H9 (cell line): ENCODE results near the gene ANKRD16. TPM values are rescaled to one million over a fixed set of nuclear protein-coding genes. Genes with fewer than 3 reads are reported as not detected.

ENCODE experiments used
- DNase-seq: peaks from one replicate; pipeline ENCODE4 v3.0.0-alpha.2; 2017
- H2AFZ ChIP-seq: one replicate; pipeline ENCODE4 v1.6.1; 2013; ENCODE audit warnings: mild to moderate bottlenecking, low read length, control low read depth, moderate library complexity
- H2AK5ac ChIP-seq: 2 replicates; pipeline ENCODE4 v1.6.1; 2013; ENCODE audit warnings: low read length, control low read depth, mixed read lengths; ENCODE audit not compliant: insufficient read length
- H2BK120ac ChIP-seq: one replicate; pipeline ENCODE4 v1.6.1; 2013; ENCODE audit warnings: low read depth, mild to moderate bottlenecking, low read length, control low read depth, inconsistent platforms; ENCODE audit not compliant: poor library complexity, severe bottlenecking
- H2BK12ac ChIP-seq: 2 replicates; pipeline ENCODE4 v1.6.1; 2013; ENCODE audit warnings: low read length, control low read depth, mixed read lengths, low read depth; ENCODE audit not compliant: insufficient read length
- H2BK15ac ChIP-seq: 2 replicates; pipeline ENCODE4 v1.6.1; 2013; ENCODE audit warnings: low read depth, low read length, control low read depth
- H2BK20ac ChIP-seq: one replicate; pipeline ENCODE4 v1.6.1; 2013; ENCODE audit warnings: low read depth, mild to moderate bottlenecking, low read length, control low read depth, inconsistent platforms; ENCODE audit not compliant: poor library complexity, severe bottlenecking
- H2BK5ac ChIP-seq: 2 replicates; pipeline ENCODE4 v1.6.1; 2013; ENCODE audit warnings: low read length, control low read depth, mixed read lengths; ENCODE audit not compliant: insufficient read length
- H3K14ac ChIP-seq: 2 replicates; pipeline ENCODE4 v1.6.1; 2013; ENCODE audit warnings: low read length, control low read depth; ENCODE audit not compliant: insufficient read depth
- H3K18ac ChIP-seq: 2 replicates; pipeline ENCODE4 v1.6.1; 2013; ENCODE audit warnings: low read depth, mild to moderate bottlenecking, mixed read lengths, low read length, control low read depth; ENCODE audit not compliant: insufficient read length
- H3K23ac ChIP-seq: 2 replicates; pipeline ENCODE4 v1.6.1; 2013; ENCODE audit warnings: low read length, control low read depth, mixed read lengths, low read depth; ENCODE audit not compliant: insufficient read length
- H3K23me2 ChIP-seq: 2 replicates; pipeline ENCODE4 v1.6.1; 2013; ENCODE audit warnings: low read depth, mild to moderate bottlenecking, mixed read lengths, low read length, control low read depth; ENCODE audit not compliant: insufficient read length, poor library complexity, severe bottlenecking
- H3K27ac ChIP-seq: 2 replicates; pipeline ENCODE4 v1.5.1; 2013; ENCODE audit warnings: low read length, control low read depth, mixed read lengths, low read depth; ENCODE audit not compliant: insufficient read length
- H3K27me3 ChIP-seq: 2 replicates; pipeline ENCODE4 v1.6.1; 2013; ENCODE audit warnings: low read length, control low read depth, inconsistent platforms; ENCODE audit not compliant: insufficient read depth
- H3K4ac ChIP-seq: 2 replicates; pipeline ENCODE4 v1.6.1; 2013; ENCODE audit warnings: low read depth, mild to moderate bottlenecking, control low read depth, inconsistent platforms, low read length, moderate library complexity
- H3K4me1 ChIP-seq: 2 replicates; pipeline ENCODE4 v1.6.1; 2013; ENCODE audit warnings: low read length, control low read depth, inconsistent platforms; ENCODE audit not compliant: insufficient read depth
- H3K4me2 ChIP-seq: 2 replicates; pipeline ENCODE4 v1.6.1; 2013; ENCODE audit warnings: low read length, control low read depth, mixed read lengths; ENCODE audit not compliant: insufficient read length, insufficient read depth
- H3K56ac ChIP-seq: 2 replicates; pipeline ENCODE4 v1.6.1; 2013; ENCODE audit warnings: low read depth, mild to moderate bottlenecking, mixed read lengths, low read length, control low read depth; ENCODE audit not compliant: insufficient read length
- H3K79me1 ChIP-seq: 2 replicates; pipeline ENCODE4 v1.6.1; 2013; ENCODE audit warnings: low read depth, mild to moderate bottlenecking, moderate library complexity, low read length, control low read depth, inconsistent platforms; ENCODE audit not compliant: insufficient read depth, poor library complexity, severe bottlenecking
- H3K79me2 ChIP-seq: 2 replicates; pipeline ENCODE4 v1.6.1; 2013; ENCODE audit warnings: low read length, control low read depth, inconsistent platforms; ENCODE audit not compliant: insufficient read depth
- H3K9ac ChIP-seq: 2 replicates; pipeline ENCODE4 v1.6.1; 2013; ENCODE audit warnings: low read length, control low read depth, mixed read lengths; ENCODE audit not compliant: insufficient read length; ENCODE audit errors: extremely low read depth
- H3K9me3 ChIP-seq: one replicate; pipeline ENCODE4 v1.6.1; 2013; ENCODE audit warnings: low read depth, low read length, inconsistent platforms; ENCODE audit not compliant: control insufficient read depth
- H3T11ph ChIP-seq: one replicate; pipeline ENCODE4 v1.6.1; 2013; ENCODE audit warnings: mild to moderate bottlenecking, low read length, control low read depth, inconsistent platforms
- H4K20me1 ChIP-seq: one replicate; pipeline ENCODE4 v1.6.1; 2013; ENCODE audit not compliant: control insufficient read depth, insufficient read length, insufficient read depth
- H4K5ac ChIP-seq: 2 replicates; pipeline ENCODE4 v1.6.1; 2013; ENCODE audit warnings: low read depth, mild to moderate bottlenecking, mixed read lengths, low read length, control low read depth; ENCODE audit not compliant: insufficient read length
- H4K8ac ChIP-seq: replicated peaks from 2 replicates; pipeline ENCODE4 v1.6.1; 2013; ENCODE audit warnings: low read length, control low read depth, mixed read lengths, low read depth; ENCODE audit not compliant: insufficient read length
- H4K91ac ChIP-seq: 2 replicates; pipeline ENCODE4 v1.6.1; 2013; ENCODE audit warnings: low read depth, mild to moderate bottlenecking, moderate library complexity, mixed read lengths, low read length, control low read depth; ENCODE audit not compliant: insufficient read length
- H3K27ac Mint-ChIP-seq, 3 experiments: 2 replicates in 2 of 3; 3 replicates in 1 of 3; pipeline ENCODE4 v1.8.0; 2020 to 2021; ENCODE audit warnings: mixed read lengths in 3 of 3, mild to moderate bottlenecking in 1 of 3, moderate library complexity in 1 of 3
- H3K27me3 Mint-ChIP-seq: 2 replicates; pipeline ENCODE4 v1.8.0; 2021; ENCODE audit warnings: low read depth, mild to moderate bottlenecking, moderate library complexity, mixed read lengths
- H3K36me3 Mint-ChIP-seq, 3 experiments: 2 replicates in 2 of 3; 3 replicates in 1 of 3; pipeline ENCODE4 v1.8.0; 2020 to 2021; ENCODE audit warnings: low read depth in 3 of 3, mixed read lengths in 3 of 3; ENCODE audit not compliant: insufficient read depth in 1 of 3
- H3K4me1 Mint-ChIP-seq, 2 experiments: 2 replicates each; pipeline ENCODE4 v1.8.0; 2020; ENCODE audit warnings: mixed read lengths in 2 of 2
- H3K4me3 Mint-ChIP-seq, 2 experiments: 2 replicates in 1 of 2; 3 replicates in 1 of 2; pipeline ENCODE4 v1.8.0; 2020 to 2021; ENCODE audit warnings: mild to moderate bottlenecking in 2 of 2, mixed read lengths in 2 of 2, moderate library complexity in 1 of 2
- H3K9me3 Mint-ChIP-seq, 2 experiments: 2 replicates in 1 of 2; 3 replicates in 1 of 2; pipeline ENCODE4 v1.8.0; 2020; ENCODE audit warnings: mild to moderate bottlenecking in 2 of 2, mixed read lengths in 2 of 2, moderate library complexity in 1 of 2
- CTCF ChIP-seq: fragments of 200-600 bp; sonication (generic); conservative IDR thresholded peaks from 3 replicates; pipeline ENCODE4 v1.8.0; 2021; ENCODE audit warnings: antibody characterized with exemption, mild to moderate bottlenecking
- WGBS: extraction: QIAGEN DNeasy Blood & Tissue Kit; methylation state at CpG from one replicate; pipeline ENCODE4 v1.1.7; 2013; ENCODE audit warnings: missing lambda C conversion rate, low lambda C conversion rate, mixed read lengths; ENCODE audit not compliant: insufficient read length; ENCODE audit errors: extremely low coverage; 5-methylcytosine and 5-hydroxymethylcytosine counted together
- total RNA-seq: library from RNA; stranded (reverse); gene quantifications from 2 replicates; pipeline ENCODE4 v1.2.1, GENCODE V29; 2021

ANKRD16 gene
- total RNA-seq, 1 experiment from 2014 or later: 11.4 TPM

DNA sequence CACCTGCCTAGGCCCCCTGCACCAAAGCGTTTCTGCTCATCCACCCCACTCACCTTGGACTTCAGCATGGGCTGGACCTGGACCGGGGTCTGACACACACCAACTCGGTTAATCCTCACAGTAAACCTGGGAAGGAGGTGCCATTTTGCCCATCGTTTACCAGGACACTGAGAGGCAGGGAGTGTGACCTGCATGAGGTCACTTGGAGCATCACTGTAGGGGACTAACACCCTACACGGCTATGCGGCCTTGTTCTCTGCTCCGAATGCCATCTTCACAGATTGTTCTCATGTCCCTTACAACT is 33.0 kb downstream of the ANKRD16 start:
- no peak overlapping the region for H3K18ac ChIP-seq
- H3K4me3 Mint-ChIP-seq: no peak overlapping the region
- H3K36me3 Mint-ChIP-seq: peaks cover 0 to 4% (median 0%) of the 10 kb centered on the region in 3 experiments; a peak in 4 of 7 replicates
- no peaks in the 10 kb centered on the region for H3K4me1 ChIP-seq
- no peaks in the 10 kb centered on the region for H3K79me1 ChIP-seq
- no peak for DNase-seq
- H3K4me1 Mint-ChIP-seq: peaks cover 4 to 7% of the 10 kb centered on the region in 2 experiments
- H3K27ac ChIP-seq: no peak overlapping the region
- no peak overlapping the region for H2AFZ ChIP-seq
- no peak overlapping the region for H3K23ac ChIP-seq
- no CpG with 5 or more reads among the region's 7 CpGs for WGBS
- H3K23me2 ChIP-seq: no peaks in the 10 kb centered on the region
- no peak overlapping the region for H3K9ac ChIP-seq
- no peak overlapping the region for H4K8ac ChIP-seq
- no peak overlapping the region for H2BK15ac ChIP-seq
- H3T11ph ChIP-seq: no peak overlapping the region
- H4K5ac ChIP-seq: no peak overlapping the region
- no peak overlapping the region for H3K56ac ChIP-seq
- TF ChIP-seq CTCF: no peak
- no peak overlapping the region for H3K4ac ChIP-seq
- H3K79me2 ChIP-seq: no peaks in the 10 kb centered on the region
- no peak overlapping the region for H3K27ac Mint-ChIP-seq
- H2AK5ac ChIP-seq: no peak overlapping the region
- H2BK5ac ChIP-seq: no peak overlapping the region
- no peaks in the 10 kb centered on the region for H3K27me3 Mint-ChIP-seq
- H3K4me2 ChIP-seq: no peak overlapping the region
- H2BK12ac ChIP-seq: no peak overlapping the region
- no peak overlapping the region for H4K91ac ChIP-seq
- H3K9me3 Mint-ChIP-seq: no peaks in the 10 kb centered on the region
- H3K14ac ChIP-seq: no peak overlapping the region
- H3K9me3 ChIP-seq: no peaks in the 10 kb centered on the region
- no peak overlapping the region for H2BK120ac ChIP-seq
- no peaks in the 10 kb centered on the region; the same call in 1 of the 2 replicates for H3K27me3 ChIP-seq
- no peaks in the 10 kb centered on the region for H4K20me1 ChIP-seq
- no peak overlapping the region for H2BK20ac ChIP-seq
